GM18505 (cell line): ENCODE results near the gene RNU7-1.

ENCODE experiments used
- ATAC-seq: cut with Tn5 transposase; IDR thresholded peaks from one replicate; pipeline ENCODE4 v1.9.1; 2021; ENCODE audit not compliant: unreplicated experiment
- POLR2A ChIP-seq: IDR thresholded peaks from 4 replicates; pipeline ENCODE4 v1.6.1; 2011; ENCODE audit warnings: borderline replicate concordance; ENCODE audit not compliant: insufficient read depth, insufficient read length; ENCODE audit errors: extremely low read depth

RNU7-1 gene

GRCh38 chr12:6980740-6981139 is 37.1 kb downstream of the RNU7-1 start:
- no peak for TF ChIP-seq POLR2A
- no peak for ATAC-seq

GRCh38 chr12:6981152-6982052 is 37.8 kb downstream of the RNU7-1 start:
- ATAC-seq = no peak
- TF ChIP-seq POLR2A = no peak

- ATAC-seq = no peak
- TF ChIP-seq POLR2A = no peak
These were observed 38.9 kb downstream of the RNU7-1 start for GRCh38 chr12:6982532-6982931.

DNA sequence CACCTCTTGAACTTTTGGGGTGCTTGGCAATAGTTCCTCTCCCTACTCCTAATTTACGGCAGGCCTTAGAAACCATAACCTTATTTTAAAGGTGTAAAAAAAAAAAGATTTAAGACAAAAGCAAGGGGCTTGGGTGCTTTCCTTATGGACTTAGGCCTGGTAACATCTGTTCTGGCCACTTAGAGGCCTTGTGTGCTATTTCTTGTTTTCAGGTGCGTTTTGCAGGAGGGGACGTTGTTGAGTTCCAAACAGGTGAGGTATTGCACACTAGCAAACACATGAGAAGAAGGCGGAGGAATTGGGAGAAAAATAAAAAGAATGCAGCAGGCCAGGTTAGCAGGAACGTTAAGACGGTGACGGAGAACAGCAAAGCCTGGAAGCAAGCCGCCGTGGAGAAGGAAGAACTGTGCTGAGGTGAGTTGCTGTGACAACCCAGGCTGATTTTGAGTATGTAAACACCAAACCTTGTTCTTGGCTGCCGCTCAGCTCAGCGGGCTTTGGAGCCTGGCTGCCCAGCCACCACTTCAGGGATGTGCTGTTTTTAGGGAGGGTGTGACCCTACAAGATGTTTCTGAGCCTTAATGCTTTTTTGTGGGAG is 44.4 kb downstream of the RNU7-1 start:
- no peak for TF ChIP-seq POLR2A
- no peak for ATAC-seq
